Measurements from ENCODE around the gene DMAC2L.

- TF ChIP-seq, protein P1, sequence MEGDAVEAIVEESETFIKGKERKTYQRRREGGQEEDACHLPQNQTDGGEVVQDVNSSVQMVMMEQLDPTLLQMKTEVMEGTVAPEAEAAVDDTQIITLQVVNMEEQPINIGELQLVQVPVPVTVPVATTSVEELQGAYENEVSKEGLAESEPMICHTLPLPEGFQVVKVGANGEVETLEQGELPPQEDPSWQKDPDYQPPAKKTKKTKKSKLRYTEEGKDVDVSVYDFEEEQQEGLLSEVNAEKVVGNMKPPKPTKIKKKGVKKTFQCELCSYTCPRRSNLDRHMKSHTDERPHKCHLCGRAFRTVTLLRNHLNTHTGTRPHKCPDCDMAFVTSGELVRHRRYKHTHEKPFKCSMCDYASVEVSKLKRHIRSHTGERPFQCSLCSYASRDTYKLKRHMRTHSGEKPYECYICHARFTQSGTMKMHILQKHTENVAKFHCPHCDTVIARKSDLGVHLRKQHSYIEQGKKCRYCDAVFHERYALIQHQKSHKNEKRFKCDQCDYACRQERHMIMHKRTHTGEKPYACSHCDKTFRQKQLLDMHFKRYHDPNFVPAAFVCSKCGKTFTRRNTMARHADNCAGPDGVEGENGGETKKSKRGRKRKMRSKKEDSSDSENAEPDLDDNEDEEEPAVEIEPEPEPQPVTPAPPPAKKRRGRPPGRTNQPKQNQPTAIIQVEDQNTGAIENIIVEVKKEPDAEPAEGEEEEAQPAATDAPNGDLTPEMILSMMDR (conservative IDR thresholded peaks at IDR 0.05; ENCODE audit: low read length) = no peak
- TF ChIP-seq EZH2phosphoT487 (IDR thresholded peaks at IDR 0.05; ENCODE audit: borderline replicate concordance, low read depth, low read length) = no peak
These were observed 45.8 kb downstream of the DMAC2L start for GRCh38 chr14:50357753-50358395.
